Measurements from ENCODE around the gene HOXC13.

Gene HOXC13

GRCh38 chr12:53990311-53991076 is 51.9 kb downstream of the HOXC13 start:
- no peak for TF ChIP-seq CTCF (IDR thresholded peaks at IDR 0.05; ENCODE audit: borderline replicate concordance, control extremely low read depth, extremely low read depth, insufficient read depth, missing control alignments)
- DNase-seq (ENCODE audit: low spot score), result no peak
- in situ Hi-C loops (cut with MboI; ENCODE audit: low sequenced_read_pairs, unreplicated experiment), result no loop called here

DNA sequence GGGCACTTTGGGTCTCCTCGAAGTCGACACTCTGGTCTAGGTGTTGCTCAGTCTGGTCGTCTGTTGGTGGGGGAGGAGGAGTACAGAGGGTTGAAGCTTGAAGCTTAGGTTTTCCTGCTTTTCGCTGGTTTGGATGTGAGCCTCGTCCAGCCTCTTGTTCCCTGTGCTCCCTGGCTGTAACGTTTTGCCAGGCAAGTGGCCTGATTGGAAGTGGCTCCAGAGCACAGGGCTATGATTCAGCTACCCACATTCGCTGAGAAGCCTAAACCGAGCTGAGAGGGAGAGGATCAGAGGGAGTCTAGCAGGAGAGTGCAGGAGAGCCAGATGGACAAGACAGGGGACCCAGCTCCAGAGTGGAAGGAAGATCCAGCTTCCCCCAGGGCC is 52.4 kb downstream of the HOXC13 start:
- in situ Hi-C loops (cut with MboI; ENCODE audit: low sequenced_read_pairs, unreplicated experiment), result no loop called here
- DNase-seq (ENCODE audit: low spot score), result no peak
- TF ChIP-seq CTCF (IDR thresholded peaks at IDR 0.05; ENCODE audit: borderline replicate concordance, control extremely low read depth, extremely low read depth, insufficient read depth, missing control alignments), result no peak

DNA sequence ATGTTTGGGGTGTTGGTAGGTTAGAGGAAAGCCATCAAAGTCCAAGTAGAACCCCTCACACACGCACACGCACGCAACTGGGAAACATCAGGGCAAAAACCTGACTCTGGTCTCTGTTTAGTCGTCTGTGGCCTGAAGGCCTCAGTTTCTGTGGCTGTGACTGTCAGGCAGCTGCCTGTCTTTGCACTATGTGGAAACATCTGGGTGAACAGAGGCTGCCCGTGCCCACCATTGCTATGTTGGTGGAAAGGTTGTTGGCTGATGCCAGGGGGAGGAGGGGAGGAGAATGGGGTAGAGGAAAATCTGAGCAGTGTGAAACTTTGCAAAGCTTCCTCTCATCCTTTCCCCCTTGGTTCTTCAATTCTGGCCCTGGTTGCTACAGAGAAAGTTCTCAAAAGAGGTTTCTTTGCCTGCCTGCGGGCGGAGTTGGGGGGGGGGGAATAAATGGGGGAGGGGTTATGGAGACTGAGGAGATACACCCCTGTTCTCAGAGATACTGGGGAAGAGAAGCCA is 53.8 kb downstream of the HOXC13 start:
- DNase-seq (ENCODE audit: low spot score), result no peak
- TF ChIP-seq CTCF (IDR thresholded peaks at IDR 0.05; ENCODE audit: borderline replicate concordance, control extremely low read depth, extremely low read depth, insufficient read depth, missing control alignments), result no peak
- in situ Hi-C loops (cut with MboI; ENCODE audit: low sequenced_read_pairs, unreplicated experiment), result no loop called here

DNA sequence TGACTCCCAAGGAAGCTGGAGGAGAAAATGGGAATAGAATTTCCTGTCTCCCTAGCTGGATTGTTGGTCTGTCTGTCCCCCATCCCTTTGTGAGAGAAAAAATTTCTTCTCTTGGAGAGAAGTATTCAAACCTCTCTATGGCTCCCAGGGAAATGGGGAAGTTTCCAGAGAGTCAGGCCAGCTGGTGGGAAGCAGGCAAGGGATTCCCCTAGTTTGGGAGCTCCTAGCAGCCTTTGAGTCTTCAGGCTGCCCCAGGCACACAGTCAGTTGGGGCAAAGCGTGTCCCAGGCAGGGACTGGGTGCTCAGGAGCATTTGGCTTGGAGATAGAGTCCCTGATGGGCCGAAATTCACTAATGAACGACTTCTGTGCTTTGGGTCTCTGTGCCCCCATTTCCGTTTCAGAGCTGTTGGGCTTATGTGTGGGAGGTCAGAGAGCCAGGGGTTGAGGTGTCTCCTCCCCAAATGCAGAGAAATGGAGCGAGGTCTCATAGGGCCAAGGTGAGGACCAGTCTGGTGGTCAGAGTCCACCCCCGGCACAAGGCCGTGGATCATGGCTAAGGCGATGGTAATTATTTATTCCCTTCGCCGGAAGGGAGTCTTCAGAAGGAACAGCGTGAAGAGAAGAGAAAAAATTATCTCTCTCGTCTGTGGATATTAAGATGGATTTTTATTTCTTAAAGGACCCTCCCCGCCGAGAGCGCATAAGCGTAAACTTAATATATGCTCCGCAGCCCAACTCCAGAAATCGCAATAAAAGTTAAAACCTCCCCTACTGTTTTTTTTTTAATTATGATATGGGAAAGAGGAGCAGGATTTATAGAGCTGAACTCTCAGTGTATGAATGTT is 54.8 kb downstream of the HOXC13 start:
- in situ Hi-C loops (cut with MboI; ENCODE audit: low sequenced_read_pairs, unreplicated experiment), result no loop called here
- no peak for DNase-seq (ENCODE audit: low spot score)
- TF ChIP-seq CTCF (IDR thresholded peaks at IDR 0.05; ENCODE audit: borderline replicate concordance, control extremely low read depth, extremely low read depth, insufficient read depth, missing control alignments), result no peak

GRCh38 chr12:53994009-53994263 is 55.3 kb downstream of the HOXC13 start:
- no peak for DNase-seq (ENCODE audit: low spot score)
- no peak for TF ChIP-seq CTCF (IDR thresholded peaks at IDR 0.05; ENCODE audit: borderline replicate concordance, control extremely low read depth, extremely low read depth, insufficient read depth, missing control alignments)
- in situ Hi-C loops (cut with MboI; ENCODE audit: low sequenced_read_pairs, unreplicated experiment), result no loop called here

- TF ChIP-seq CTCF (IDR thresholded peaks at IDR 0.05; ENCODE audit: borderline replicate concordance, control extremely low read depth, extremely low read depth, insufficient read depth, missing control alignments), result no peak
- in situ Hi-C loops (cut with MboI; ENCODE audit: low sequenced_read_pairs, unreplicated experiment), result no loop called here
- no peak for DNase-seq (ENCODE audit: low spot score)
These were observed 55.8 kb downstream of the HOXC13 start for GRCh38 chr12:53994264-53995001.

Measured in GM13976 (cell line).